ENCODE measurements around the gene ZNF860.
"Not testable (repeated sequence)": the region's sequence is repeated elsewhere in the genome, so short reads cannot be mapped to it uniquely, and the experiment has no call there.

The ZNF860 gene

DNA sequence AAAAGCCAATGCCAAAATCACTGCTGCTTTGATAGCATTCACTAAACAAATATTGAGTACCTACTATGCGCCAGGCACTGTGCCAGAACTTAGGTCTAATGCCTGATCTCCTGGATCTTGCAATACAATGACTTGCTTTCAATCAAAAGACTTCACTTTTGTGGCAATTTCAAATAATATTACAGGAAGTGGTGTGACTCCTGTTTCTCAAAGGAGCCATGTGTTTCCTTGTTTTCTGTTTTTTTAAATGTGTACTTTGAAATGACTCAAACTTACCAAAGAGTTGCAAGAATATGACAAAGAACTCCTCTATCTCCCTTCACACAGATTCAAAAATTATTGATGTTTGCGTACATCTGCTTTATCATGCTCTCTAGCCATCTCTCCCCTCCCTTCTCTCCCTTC, 18.7 kb upstream of the ZNF860 start:
- DNase-seq, result no peak

DNA sequence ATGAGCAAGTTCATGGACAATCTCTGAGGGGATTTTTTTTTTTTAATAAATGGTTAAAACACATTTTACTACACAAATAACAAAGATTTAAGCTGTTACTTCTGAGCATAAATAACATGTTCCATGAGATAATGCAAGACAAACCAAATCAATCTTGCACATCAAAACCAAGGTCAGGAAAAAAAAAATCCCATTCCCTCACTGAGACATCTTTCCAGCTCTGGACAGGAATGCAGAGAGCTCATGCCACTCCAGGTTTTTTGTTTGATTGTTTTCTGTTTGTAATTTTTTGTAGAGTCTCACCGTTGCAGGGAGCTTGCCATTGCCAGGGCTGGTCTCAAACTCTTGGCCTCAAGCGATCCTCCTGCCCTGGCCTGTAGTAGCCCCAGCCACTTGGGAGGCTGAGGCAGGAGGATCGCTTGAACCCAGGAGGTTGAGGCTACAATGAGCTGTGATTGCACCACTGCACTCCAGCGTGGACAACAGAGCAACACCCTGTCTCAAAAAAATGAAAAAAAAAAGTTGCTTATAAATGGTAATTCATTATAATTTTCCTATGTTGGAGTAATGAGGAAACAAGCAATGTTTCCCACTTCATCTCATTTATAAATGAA, 14.5 kb upstream of the ZNF860 start:
- DNase-seq, result no peak

DNA sequence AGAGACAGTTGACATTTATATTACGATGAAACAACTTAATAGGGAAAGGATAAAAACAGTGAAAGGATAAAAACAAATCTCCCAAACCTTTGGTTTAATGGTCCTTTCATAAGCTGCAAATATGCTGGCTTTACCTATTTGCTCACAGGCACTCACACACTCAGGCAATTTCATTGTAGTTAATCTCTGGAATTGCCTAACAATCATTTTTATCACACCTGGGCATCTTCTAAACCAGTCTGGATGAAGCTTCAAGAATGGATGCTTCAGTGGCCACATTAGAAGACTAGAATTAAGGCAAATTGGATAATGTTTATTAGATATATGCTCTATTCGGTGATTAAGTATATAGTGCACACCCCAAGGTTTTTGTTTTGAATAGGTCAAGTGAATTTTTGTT, 14.0 kb upstream of the ZNF860 start:
- DNase-seq, result no peak

DNA sequence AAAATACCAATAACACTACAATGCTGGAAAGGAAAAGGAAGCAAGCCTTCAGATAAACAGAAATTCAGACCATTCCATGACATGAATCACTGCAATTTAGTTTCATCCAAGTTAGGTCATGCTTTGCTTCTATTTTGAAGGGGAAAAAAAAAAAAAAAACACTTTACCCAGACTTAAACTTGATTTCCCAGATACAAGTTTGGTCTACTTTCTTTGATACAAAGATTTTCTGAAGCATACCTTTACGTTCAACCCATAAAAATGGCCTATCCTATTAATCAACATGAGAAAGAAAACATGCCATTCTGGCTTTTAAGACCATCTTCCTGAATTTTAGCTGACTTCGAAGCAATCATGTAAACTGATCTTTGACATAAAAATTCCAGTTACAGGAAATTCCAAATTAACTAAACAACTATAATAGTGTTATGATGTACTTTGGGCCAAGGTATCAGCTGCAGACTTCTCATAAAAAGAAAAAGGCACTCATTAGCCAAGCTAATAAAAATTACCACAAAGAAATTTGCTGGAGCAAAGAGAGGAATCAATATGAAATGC, 13.1 kb upstream of the ZNF860 start:
- no peak for DNase-seq

DNA sequence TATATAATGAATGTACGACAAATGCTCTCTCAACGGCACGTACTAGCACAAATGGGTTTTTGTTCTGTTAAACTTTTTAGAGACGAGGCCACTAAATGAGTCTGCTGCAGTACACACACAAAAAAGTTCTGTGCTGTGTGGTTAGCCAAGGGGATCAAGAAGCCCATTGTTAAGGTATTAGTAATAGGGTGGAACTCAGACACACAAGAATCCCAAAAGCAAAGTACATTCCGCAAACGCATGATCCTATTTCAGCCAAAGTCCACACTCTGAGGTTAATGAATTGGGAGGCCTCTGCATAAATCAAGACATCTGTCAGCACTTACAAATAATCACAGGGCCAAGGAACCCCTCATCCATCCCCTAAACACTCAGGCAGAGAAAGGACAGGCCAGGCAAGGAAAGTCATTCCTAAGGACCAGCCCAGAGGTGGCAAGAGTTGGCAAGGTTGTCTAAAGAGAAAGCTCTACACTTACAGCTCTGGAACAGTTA, 12.6 kb upstream of the ZNF860 start:
- DNase-seq, result no peak

DNA sequence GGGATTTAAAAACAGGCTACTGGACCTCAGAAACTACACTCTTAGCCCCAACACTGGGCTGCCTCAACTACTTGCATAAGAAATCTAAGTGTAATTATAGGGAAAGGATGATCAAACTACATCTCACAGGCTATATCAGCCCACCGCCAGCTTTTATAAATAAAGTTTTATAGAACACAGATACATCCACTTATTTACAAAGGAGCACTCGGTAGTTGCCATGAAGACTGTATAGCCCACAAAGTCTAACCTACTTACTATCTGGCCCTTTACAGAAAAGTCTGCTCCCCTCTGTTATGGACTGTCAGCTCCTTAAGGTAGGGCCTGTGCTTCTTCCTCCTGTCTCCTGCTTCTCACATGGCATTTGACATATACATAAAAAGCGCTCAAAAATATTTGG, 9.9 kb upstream of the ZNF860 start:
- no peak for DNase-seq

DNA sequence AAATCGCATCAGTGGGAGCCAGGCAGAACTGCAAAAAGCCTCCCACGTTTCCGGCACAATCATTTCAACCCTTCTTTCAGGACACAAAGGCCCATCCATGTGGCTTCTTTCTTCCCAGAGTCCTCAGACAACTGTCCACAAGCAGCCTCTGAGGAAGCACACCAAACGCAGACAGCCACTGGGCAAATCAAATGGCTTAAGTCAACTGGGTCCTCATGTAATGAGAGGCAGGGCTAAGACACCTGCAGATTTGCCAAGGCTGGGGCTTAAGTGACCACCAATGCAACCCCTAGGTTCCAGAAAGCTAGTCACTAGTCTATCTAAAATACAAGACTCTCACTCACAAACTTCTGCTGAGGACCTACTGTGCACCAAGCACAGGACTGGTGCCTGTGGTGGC, 8.5 kb upstream of the ZNF860 start:
- DNase-seq, result no peak

DNA sequence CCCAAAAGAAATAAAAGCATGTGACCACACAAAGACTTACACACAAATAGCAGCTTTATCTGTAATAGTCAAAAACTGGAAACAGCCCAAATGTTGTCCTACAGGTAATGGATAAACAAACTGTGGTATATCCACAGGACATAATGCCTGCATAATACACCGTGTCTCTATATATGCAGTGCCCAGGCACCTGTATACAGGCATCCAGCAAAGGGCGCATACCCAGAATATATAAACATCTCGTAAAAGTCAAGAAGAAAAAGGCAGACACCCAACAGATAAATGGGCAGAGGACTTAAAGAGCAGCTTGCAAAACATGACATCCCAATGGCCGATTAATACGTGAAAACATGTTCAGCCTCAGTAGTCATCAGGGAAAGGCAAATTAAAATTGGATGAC, 7.7 kb upstream of the ZNF860 start:
- no peak for DNase-seq

DNA sequence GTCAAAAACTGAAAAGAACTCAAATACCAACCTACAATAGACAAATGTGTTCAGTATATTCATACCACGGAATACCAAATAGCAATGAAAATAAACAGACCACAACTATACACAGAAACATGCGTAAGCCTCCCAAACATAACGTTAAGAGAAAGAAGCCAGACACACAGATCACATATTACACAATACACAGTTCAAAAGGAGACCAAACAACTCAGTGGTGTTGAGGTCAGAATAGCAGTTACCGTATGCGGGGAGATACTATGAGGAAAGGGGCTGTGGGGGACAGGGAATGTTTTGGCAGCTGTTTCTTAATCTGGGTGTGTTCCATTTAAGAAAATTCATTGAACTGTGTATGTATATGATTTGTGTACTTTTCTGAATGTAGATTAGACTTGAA, 7.1 kb upstream of the ZNF860 start:
- no peak for DNase-seq

DNA sequence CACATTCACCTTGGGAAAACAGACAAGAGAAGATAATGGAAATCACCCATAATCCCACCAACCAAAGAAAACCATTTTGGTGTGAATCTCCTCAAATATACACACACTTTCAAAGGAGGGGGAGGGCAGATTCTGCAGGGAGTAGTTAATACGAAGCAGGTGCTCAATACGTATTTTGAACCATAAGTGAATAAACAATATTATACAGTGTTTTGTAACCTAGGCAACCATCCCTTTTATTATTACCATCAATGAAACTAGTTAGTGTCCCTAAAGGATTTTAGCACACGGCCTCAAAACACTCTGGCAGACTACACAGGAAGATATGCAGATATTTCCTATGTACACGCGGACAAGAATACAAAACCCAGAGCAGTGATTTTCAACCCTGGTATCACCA, 6.6 kb upstream of the ZNF860 start:
- no peak for DNase-seq

DNA sequence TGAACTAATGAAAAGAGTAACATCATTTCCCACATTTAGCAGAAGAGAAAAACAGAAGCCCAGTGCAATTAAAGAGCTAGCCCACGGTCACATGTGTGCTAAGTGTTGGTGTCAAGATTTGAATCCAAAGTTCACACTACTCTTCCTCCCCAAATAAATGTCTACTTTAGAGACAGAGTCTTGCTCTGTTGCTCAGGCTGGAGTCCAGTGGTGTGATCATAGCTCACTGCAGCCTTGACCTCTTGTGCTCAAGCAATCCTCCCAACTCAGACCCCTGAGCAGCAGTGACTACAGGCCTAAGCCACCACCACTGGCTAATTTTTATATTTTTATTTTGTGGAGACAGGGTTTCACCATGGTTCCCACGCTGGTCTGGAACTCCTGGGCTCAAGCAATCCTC, 5.2 kb upstream of the ZNF860 start:
- no peak for DNase-seq

DNA sequence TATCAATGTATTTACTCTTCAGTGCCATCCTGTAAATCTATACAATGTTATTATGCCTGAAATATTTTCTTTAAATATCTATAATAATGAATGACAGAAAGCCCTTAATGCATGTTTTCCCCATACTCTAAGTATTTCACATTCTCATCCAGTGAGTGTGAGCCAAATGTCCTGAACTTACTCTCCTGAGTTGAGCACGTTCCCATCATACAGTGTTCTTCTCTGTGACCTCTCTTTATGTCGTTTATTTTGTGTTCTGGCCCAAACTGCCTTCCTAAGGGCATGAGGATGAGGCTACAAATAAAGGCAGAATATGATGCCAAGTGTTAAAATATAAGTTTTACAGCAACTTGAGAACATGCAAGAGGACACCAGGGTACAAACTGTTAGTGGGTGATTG, 3.8 kb upstream of the ZNF860 start:
- no peak for DNase-seq

DNA sequence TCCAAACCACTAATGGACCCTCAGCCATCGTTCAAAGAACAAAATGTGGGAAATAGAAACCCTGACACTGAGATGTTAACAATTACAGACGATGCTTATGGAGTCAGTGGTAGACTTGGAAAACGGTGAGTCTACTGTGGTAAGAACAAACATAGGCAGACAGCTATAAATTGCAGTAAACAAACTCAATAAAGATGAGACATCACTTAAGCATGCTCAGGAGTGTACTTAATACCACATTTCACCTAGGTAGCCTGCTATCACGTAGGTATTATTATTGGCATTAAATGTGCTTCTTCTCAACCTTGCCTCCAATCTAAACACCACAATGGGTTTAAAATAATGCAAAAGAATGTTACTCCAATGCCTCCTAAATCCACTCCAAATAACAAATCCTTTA, 3.0 kb upstream of the ZNF860 start:
- no peak for DNase-seq

DNA sequence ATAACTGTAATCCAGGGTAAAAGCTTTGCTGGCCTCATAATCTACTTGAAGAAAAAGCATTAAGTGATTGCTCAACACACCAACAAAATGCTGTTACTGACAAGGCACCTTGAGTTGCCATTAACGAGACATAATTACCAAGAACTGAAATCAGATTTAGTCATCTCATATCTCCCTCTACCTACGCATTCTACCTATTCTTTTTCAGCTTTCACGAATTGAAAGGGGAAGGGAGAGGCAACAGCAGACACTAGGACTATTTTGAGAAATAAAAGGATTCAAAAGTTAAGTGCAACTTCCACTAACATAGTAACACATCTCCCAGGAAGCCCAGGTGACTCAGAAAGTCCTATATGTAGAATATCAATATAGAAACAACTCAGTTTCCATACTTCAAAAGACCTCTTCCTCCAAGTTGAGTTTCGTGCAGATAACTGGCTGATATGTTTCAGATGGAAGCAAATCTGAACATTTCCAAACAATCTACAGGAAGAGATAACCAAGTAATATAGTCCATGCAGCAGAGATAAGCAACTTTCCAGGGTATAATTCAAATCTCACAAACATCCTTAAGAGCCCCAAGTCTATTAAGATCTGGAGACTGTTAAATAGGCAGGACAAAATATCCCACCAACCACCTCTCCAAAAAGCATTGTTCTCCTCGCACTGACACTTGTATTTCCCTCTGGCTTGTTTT, 2.4 kb upstream of the ZNF860 start:
- DNase-seq, result no peak

DNA sequence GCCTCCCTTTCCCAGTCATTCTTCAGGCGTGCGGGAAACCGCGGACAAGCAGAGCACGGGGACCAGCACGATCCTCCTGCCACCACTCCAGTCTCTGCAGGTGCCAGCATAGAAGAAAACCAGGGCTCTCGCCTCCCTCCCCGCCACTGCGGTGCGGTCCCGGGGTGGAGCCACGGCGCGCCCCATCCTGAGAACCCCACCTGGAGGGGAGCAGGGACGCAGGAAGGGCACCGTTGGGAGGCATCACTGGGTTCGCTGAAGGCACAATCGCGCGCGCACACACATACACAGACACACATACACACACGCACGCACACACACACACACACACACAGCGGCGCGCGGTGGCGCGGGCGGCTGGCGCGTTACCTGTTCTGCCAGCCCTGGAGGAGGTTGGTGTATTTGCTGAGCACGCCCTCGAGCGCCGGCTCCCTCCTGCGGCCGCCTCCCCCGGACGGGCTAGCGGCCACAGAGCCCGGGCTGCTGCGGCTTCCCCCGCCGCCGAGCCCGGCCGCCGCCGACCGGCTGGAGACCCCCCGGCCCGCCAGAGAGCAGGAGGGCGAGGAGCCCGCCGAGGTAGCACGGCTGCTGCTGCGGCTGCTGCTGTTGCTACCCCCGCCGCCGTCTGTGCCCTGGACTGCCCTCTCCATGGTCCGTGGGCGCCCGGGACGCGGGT, 882 bp upstream of the ZNF860 start:
- peak; percentile 67 for DNase-seq

DNA sequence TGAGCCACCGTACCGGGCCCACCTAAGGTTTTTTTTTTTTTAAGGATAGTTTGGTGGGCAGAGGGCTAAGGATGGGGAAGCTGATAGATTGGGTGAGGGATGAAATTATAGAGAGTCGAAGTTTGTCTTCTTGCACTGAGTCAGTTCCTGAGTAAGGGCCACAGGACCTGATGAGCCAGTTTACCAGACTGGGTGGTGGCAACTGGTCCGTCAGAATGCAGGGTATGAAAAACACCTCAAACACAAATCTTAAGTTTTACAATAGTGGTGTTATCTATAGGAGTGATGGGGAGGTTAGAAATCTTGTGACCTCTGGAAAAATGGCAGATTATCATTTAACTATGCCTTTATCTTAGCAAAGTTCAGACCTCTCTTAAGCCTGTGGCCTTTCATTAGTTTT, 2.8 kb downstream of the ZNF860 start:
- DNase-seq, result no peak

DNA sequence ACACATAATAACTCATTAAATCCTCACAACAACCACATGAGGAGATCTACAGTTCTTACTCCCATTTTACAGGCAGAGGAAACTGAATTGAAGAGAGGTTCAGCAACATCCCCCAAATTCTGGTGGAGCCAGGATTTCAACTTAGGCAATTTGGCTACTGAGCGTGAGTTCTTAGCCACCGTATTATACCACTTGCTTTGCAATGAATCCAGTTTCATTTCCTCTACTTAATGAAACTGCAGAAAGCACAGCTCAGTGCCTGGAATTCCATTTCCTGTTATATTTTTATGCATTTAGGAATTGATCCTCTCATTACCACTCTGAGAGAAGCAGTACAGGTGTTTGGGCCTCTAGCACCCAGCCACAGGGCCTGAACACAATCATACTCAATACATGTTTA, 4.3 kb downstream of the ZNF860 start:
- DNase-seq, result no peak

DNA sequence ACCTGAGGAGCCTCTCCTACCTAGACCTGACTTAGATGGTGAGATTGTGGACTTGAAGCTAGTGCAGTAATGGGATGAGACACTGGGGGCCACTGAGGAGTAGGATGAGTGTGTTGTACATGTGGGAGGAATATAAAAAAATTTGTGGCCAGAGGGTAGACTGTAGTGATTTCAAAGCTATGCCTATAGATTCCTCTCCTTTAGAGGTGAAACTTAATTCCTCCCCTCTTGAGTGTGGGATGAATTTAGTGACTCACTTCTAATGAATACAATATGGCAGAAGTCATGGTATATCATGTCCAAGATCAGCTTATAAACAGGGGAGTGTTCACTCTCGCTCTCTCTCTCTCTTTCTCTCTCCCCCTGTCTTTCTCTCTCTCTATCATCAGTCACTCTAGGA, 6.7 kb downstream of the ZNF860 start:
- no peak for DNase-seq

DNA sequence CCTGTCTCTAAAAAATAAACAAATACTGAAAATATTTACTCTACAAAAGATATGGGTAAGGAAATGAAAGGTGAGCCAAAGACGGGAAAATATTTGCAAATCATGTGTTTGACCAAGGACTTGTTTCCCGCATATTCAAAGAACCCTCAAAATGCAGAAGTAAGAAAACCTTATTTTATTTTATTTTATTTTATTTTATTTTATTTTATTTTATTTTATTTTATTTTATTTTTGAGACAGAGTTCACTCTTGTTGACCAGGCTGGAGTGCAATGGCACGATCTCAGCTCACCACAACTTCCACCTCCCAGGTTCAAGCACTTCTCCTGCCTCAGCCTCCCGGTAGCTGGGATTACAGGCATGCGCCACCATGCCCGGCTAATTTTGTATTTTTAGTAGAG, 11.4 kb downstream of the ZNF860 start:
- not testable (repeated sequence) for DNase-seq

DNA sequence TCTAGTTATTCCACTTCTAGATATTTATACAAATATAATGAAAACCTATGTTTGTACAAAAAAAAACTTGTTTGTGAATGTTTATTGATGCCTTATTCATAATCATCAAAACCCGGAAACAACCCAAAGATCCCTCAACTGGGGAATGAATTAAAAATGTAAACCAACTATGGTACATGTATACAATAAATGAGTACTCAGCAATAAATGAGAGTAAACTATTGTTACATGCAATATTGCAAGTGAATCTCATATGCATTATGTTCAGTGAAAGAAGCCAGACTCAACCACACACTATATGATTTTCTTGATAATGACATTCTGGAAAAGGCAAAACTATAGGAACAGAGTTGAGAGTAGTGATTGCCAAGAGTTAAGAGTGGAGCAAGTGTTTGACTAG, 12.3 kb downstream of the ZNF860 start:
- no peak for DNase-seq

DNA sequence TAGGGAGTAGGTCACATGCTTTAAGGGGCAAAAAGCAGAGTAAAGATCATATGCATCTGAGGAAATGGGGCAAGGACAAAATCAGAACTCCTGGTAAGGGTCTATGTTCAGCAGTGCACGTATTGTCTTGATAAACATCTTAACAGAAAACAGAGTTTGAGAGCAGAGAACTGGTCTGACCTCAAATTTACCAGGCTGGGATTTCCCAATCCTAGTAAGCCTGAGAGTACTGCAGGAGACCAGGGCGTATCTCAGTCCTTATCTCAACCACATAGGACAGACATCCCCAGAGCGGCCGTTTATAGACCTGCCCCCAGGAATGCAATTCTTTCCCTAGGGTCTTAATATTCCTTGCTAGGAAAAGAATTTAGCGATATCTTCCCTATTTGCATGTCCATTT, 13.5 kb downstream of the ZNF860 start:
- not testable (repeated sequence) for DNase-seq

DNA sequence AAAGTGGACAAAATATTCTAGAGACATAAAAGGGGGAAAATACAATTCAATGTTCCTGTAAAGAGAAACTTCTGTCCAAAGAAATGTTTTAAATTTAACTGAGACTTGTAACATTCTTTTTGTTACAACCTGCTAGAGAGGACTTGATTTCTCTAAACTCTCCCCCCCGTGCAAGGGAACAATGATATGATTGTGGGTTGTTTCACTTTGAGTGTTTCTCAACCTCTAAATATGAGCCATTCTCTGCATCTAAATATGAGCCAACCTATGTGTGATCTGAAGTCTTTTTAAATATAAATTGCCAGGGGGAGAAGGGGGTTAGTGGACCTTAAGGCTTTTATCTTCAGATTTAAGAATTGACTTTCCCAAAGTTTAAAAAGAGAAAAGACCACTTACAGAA, 14.6 kb downstream of the ZNF860 start:
- DNase-seq, result no peak

DNA sequence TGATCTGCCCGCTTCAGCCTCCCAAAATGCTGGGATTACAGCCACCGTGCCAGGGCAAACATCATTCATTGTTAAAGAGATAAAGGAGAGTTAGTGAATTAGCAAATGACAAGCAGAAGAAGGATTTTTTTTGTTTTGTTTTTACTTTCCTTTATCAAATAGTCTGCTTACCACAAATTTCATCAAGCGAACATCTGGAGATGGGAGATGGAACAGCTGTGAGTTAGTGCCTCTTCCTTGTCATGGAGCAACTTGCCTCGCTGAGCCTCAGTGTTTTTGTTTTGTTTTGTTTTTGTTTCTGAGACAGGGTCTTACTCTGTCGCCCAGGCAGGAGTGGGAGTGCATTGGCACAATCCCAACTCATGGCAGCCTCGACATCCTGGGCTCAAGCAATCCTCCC, 15.9 kb downstream of the ZNF860 start:
- DNase-seq, result no peak

DNA sequence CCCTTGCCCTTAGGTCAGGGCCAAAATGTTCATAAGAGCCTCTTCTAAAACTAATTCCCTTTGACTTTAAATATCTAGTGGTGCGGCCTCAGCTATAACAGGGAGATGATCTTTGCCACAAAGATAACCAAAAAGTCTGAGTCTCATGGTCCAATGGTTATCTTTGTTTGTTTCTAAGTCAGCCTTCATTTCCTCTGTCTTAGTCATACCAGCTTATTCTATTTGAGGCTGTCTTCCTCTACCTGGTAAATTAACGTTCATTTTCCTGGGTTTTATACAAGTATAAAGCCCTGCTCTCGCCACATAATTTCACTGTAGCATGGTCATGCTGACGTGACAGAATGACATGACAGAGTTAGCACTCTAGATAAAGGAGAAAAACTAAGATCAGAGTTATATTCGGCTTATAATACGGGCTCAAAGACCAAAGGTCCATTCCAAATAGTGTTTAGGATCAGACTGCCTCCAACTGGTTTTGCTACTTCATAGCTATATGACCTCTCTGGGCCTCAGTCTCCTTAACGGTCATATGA, 18.4 kb downstream of the ZNF860 start:
- DNase-seq, result no peak

Measured in NCI-H2029 (cell line).